Renal cortex interstitium (tissue), 11 donors: Measurements from ENCODE around the gene SPECC1L. TPM values are rescaled to one million over a fixed set of nuclear protein-coding genes. Genes with fewer than 3 reads are reported as not detected.
"Not testable (repeated sequence)": the region's sequence is repeated elsewhere in the genome, so short reads cannot be mapped to it uniquely, and the experiment has no call there.

Experiments
- DNase-seq, 11 donors: peaks; one replicate each; pipeline ENCODE4 v3.0.0-alpha.2; 2013; ENCODE audit warnings: low read depth in 9 of 11, low spot score in 4 of 11; ENCODE audit errors: extremely low read depth in 1 of 11
- polyA plus RNA-seq, 3 donors: library from polyadenylated mRNA; unstranded; fragments of 120-200 nt; gene quantifications; one replicate each; pipeline ENCODE4 v1.2.1, GENCODE V29; 2013; ENCODE audit not compliant: insufficient read length in 3 of 3

Gene SPECC1L
- polyA plus RNA-seq, 3 donors = 44.5 to 53.2 (median 51.3) TPM

DNA sequence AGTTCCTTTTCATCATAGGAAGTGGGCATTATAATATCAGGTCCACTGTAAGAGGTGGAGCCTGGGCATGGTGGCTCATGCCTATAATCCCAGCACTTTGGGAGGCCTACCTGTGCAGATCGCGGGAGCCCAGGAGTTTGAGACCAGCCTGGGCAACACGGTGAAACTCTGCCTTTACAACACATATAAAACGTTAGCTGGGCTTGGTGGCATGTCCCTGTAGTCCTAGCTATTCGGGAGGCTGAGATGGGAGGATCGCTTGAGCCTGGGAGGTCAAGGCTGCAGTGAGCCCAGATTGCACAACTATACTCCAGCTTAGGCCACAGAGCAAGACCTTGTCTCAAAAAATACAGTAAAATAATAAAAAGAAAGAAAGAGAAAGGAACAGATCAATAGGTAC, 4.1 kb upstream of the SPECC1L start:
- not testable (repeated sequence) for DNase-seq

DNA sequence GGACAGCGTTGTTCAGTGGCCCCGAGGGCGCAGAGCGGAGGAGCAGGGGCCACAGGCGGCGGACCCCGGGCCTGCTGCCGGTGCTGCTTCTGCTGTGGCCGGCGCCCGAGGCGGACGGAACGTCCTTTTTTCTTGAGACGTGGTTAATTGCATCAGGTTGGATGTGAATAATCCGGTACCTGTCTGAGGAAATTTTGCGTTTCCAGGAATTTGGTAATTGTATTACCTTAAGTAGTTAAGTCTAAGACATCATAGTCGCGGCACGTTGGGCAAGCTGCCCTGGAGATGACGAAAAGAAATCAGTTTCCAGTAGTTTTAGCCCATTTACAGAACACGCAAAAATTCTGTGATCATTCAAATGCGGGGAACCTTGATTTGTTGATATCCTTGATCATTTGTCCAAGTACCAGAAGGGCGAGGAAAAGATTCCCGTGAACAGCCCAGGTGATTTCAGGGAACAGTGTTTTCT, 789 bp downstream of the SPECC1L start:
- no peak for DNase-seq

DNA sequence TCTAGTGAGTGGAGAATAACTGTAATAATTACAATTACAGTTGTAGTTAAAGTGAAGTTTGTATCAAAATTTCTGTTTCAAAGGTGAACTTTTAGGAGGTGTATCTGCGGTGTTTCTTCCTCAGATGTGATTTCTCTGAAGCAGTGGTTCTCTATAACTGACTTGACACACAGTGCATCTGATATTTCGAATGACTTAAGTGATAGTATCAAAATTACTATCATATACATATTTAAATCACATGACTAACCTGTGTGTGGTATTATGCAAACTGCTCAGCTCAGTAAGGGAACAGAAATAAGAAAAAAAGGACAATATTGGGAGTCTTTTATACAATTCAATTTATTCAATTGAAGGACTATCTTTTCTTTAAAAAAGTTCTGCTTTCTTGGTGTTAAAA, 2.4 kb downstream of the SPECC1L start:
- DNase-seq = not testable (repeated sequence)

DNA sequence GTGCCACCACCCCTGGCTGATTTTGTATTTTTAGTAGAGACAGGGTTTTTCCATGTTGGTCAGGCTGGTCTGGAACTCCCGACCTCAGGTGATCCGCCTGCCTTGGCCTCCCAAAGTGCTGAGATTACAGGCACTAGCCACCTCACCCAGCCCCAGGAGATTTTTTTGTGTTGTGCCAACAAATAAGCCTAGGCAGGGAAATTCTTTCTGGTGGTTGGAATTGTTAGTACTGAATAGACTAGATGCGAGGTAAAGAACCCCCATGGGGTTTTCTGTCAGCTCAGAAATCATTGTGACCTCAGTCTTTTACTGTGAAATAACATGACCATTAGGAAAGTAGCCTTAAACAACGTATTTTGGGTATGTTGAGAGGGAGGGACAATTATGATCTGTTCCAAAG, 3.3 kb downstream of the SPECC1L start:
- not testable (repeated sequence) for DNase-seq

DNA sequence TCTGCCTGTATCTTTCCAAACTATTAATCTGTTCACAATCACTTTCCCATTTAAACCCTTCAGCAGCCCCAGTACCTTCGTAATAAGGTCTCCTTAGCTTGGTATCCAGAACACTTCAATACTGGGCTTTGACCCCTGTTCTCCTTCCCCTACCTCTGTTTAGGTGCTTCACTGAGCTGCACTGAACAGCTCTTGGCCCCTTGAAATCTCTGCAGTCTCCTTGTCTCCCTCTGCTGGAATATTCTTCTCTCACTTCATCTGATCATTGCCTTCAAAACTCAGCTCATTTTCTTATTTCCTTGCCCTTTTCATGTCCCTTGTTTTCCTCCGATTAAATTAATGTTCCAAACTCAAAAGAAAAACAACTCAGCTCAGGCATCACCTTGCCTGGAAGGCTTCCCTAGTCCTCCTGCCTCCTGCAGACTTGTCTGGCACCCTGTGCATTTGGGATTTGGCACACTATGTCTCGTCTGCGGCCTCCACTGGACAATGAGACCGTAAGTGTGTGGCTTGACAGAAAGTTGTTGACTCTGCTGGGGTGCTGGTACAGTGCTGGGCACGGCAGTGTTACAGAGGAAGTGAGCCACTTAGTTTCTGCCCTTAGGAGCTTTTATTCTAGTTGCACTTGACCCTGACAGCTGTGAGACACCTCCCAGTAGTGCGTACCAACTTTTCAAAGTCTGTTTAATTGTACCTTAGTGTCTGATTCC, 4.2 kb downstream of the SPECC1L start:
- DNase-seq = not testable (repeated sequence)

DNA sequence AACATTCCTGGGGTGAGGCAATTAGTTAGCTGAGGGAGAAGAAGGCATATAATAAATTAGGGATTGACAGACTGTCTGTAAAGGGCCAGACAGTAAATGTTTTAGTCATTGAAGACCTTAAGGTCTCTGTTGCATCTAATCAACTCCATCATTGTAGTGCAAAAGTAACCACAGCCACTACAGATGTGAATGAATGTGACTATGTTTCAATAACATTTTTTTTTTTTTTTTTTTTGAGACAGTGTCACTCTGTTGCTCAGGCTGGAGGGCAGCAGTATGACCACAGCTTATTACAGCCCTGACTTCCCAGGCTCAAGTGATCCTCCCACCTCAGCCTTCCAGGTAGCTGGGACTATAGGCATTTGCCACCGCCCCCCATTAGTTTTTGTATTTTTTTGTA, 9.7 kb downstream of the SPECC1L start:
- DNase-seq = not testable (repeated sequence)

DNA sequence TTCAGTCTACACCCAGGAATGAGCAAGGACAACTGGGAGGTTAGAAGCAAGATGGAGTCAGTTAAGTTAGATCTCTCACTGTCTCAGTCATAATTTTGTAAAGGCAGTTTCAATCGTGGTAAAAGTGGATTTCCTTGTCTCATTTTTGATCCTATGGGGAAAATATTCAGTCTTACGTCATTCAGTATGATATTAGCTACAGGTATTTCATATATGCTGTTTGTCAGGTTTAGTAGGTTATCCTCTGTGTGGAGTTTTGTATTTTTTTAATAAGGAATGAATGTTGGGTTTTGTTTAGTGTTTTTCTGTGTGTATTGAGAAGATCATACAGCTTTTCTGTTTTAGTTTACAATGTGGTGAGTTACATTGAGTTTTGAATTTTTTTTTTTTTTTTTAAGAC, 11.8 kb downstream of the SPECC1L start:
- no peak for DNase-seq

DNA sequence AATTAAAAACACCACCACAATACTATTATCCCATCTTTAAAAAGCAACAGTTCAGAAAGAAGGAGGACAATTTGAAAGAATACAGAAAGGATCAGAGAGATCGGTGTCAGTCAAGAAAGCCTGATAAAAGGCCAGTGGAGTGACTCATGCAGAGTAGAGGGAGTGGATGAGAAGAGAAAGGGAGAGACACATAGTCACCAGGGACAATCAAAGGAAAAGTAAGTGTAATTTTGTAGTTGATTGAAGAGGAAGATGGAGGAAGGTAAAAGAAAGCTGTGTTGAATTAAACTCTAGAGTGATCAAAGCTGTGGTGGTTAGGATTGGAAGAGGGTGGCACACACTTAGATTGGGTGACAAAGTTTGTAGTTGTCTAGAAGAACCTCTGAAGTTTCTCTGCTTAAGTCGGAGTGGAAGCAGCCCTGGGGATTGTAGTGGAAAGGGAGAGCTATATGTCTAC, 14.1 kb downstream of the SPECC1L start:
- no peak for DNase-seq

DNA sequence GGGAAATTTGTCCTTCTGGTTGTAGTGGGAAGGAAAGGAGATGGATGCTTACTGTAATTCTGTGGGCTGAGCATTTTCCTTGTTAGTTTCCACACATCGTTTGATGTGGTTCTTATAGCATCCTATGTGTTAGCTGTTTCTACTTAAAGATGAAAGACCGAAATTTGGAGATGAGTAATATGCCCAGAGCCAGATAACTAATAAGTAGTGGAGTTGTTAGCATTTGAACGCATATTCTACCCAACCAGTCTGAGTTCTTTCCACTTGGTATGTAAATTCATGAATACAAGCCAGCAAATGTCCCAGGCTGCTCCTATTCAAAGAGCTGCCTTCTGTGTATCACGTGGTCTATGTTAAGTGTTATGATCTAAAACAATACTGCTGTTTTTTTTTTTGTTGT, 14.6 kb downstream of the SPECC1L start:
- DNase-seq = no peak

DNA sequence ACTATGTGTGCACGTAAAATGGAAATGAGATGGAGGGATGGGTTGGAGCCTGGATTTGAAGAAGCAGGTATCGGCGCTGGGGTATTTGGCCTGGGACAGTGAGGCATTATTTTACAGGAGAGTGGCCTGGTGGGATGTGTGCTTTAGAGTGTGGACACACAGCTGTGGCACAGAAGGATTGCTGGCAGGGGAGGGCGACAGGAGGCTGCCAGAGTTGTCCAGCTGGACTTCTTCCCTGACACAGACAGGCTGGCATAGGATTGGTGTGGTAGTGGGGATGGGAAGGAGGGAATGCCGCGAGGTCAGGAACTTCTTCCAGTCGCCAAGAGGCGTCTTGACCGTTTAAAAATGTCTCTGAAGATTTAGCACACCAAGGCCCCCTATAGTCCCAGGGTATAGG, 16.6 kb downstream of the SPECC1L start:
- not testable (repeated sequence) for DNase-seq

DNA sequence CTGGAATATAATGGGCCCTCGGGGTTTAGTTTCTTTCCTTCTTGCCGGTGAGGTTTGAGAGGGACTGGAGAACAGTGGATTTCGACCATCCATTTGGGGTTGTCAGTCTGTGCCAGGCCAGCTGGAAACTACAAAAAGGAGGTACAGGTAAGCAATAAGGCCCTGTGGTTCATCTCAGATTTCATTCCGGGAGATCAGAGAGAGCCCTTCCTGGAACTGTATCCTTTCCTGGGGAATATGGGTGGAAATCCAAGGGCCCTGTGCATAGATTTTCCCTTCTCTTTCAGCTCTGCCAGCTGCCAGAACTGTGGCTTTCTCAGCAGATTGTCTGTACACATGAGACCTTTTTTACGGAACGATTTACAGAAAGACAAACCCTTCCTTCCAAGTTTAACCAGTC, 17.2 kb downstream of the SPECC1L start:
- DNase-seq = not testable (repeated sequence)

DNA sequence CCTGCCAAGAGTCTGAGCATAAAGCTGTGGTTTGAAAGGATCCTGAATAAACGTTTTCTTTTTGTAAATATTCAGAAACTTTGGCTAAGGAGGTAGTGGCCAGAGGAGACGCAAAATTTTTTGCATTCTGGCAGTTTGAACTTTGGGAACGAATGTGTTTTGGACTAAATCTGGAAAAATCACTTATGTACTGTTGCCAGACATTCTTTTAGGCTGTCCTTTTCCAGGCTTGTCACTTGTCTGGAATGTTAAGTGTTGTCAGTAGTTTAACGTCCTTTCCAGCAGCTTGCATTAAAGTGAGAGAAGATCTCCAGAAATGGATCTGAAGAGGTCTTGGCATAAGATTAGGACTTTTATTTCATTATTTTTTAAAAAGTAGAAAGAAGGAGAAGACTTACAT, 18.5 kb downstream of the SPECC1L start:
- DNase-seq = no peak

DNA sequence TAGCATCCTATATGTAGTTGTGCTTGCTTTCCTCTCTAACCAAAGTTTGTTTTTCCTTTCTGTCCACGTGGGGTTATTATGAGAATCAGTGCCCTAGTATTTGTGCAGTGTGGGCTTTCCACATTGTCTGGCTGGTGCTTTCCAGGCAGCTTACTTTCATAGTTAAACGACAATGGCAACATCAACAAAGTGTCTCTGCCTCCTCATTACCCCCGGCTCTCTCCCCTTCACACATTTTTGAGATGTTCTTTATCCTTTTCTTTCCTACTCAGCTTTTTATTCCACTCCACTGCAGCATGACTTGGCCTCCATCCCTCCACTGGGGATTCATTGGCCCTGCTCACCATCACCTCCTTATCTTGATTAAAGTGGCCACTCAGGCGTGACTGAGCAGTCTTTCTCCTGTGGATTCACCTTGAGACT, 19.1 kb downstream of the SPECC1L start:
- no peak for DNase-seq

DNA sequence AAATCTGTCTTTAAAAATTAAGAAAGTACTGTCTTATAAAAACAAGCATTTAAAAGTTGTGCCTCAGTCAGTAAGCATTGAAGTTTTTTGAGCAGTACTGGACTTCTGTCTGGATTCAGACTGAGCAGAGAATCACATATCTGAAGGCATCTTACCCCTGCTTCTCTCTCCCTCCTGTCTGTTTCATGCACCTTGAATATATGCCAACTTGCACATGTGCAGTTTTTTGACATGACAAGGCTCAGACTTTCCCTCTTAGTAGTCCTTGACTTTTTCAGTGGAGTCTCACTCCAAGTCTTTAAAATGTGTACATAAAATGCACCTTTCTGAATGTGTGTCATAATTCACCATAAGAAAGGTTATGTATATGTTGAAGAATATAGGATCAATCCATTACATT, 19.8 kb downstream of the SPECC1L start:
- no peak for DNase-seq

DNA sequence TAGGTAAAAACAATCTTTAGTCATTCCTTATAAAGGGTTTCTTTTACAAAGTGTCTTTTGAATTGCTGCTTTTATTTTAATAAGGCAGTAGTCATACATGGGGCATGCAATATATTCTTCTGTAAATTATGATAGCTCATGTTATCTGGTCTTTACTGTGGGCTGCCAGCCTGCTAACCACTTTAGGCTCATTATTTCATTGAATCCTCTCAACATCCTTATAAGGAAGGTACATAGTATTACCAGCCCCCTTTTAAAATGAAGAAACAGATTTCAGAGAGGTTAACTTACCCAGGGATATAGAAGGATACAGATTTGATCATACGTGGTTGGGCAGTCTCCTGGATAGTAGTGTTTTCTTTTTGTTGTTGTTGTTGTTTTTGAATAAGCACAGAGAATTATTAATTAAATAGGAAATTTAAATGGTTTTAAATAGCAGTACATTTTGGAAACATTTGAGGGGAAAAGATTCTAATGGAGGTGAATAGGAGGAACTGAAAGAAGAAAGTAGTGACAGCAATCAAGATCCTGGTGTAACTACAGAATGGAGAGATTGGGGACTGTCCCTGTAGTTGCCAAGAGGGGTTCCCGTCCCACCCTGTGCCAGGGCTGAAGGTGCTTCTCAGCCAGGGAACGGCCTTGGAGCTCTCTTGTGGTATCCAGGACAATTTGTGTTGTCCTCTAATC, 21.0 kb downstream of the SPECC1L start:
- DNase-seq = no peak

DNA sequence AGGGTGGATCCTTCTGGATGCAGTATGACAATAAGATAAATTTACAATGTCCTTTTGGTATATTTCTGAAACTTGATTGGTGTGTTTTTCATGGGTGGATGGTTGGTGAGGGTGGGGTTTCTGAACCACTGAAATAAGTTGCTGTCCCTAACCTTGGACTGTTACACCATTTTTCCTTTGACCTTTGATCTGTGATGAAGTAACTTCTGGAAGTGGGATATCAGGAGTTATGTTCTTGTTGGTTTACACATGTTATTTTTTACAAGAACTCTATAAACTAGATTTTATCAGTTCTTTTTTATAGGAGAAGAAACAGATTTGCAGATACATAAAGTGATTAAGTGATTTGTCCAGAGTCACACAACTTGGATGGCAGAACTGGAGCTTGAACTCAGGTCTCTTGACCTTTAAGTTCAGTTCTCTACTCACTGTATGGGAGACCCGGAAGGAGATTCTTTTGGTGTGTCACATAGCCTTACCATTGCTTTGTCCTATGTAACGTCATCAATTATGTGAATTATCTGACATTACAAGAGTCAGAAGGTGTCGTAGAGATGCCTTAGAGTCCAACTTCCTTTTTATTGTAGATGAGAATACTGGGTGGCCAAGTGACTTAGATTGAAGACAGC, 21.7 kb downstream of the SPECC1L start:
- not testable (repeated sequence) for DNase-seq

DNA sequence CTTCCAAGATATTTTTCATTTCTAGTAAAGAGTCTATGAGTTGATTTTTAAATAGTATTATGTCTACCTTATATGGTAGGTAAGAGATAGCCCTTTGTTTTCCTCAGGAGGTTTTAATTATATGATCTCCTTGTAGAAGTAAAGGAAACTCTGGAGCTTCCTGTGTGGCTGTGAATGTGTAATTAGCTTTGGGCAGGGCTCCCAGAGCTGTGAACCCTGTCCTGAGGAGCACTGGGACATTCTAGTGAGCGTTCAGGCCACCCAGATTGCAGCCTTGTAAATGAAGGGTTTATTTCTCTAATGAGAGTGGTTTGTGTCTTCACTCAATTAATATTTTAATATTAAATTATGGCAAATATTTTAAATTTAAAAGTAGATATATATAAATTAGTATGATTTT, 24.3 kb downstream of the SPECC1L start:
- not testable (repeated sequence) for DNase-seq

DNA sequence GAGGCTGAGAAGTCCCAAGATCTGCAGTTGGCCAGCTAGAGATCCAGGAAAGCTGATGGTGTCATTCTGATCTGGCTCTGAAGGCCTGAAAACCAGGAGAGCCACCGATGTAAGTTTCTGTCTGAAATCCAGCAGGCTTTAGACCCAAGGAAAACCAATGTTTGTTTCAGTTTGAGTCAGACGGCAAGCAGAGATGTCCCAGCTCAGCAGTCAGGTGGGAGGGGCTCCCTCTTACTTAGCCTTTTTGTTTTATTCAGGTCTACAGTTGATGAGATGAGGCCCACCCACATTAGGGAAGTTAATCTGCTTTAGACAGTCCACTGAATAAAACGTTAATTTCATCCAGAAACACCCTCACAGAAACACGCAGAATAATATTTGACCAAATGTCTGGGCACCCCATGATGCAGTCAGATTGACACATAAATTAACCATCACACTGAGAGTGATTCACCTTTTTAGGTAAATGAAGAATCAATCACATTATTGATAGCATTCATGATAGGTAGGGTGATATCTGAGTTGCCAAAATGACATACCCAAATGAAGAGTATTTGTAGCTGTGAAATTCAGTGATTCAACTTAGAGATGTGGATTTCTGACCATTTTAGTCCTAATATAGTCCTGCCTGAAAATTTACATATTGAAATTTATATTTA, 28.0 kb downstream of the SPECC1L start:
- DNase-seq = not testable (repeated sequence)

DNA sequence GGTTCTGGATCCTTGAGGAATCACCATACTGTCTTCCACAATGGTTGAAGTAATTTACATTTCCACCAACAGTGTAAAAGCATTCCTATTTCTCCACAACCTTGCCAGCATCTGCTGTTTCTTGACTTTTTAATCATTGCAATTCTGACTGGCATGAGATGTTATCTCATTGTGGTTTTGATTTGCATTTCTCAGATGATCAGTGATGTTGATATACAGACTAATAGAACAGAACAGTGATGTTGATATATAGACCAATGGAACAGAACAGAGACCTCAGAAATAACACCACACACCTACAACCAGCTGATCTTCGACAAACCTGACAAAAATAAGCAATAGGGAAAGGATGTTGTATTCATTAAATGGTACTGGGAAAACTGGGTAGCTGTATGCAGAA, 29.9 kb downstream of the SPECC1L start:
- DNase-seq = not testable (repeated sequence)

DNA sequence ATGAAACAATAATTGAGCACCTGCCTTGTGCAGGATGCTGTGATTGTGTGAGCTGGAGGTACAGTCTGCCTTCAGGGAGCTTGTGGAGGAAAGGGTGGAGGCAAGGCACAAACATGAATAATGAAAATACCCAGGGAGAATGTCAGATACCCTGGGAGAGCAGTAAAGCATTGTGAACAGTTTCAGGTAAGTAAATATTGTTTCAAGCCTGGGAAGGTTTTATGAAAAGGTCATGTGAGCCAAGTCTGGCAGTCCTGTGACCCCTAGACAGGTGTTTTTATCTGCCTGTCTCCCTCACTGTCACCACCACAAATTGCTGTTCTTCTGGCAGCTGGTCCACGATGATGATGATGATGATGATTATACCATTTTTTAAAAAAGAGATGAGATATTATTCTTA, 32.0 kb downstream of the SPECC1L start:
- DNase-seq = no peak
